GM13977 (cell line): ENCODE measurements around the gene ZNF627.
A peak's percentile ranks its signal among the peaks of the same experiment; 100 is the strongest.

ENCODE experiments used
- DNase-seq: peaks from one replicate; pipeline ENCODE4 v3.0.0; 2012; ENCODE audit warnings: low spot score
- CTCF ChIP-seq: IDR thresholded peaks from 2 replicates; pipeline ENCODE4 v1.5.1; 2012; ENCODE audit warnings: mild to moderate bottlenecking, control low read depth; ENCODE audit not compliant: insufficient read depth; ENCODE audit errors: extremely low read depth, missing control alignments
- in situ Hi-C: fragments of 300-500 bp; cut with MboI; formaldehyde crosslinking; loops from one replicate; pipeline ENCODE4 v1.12.0; 2022; ENCODE audit warnings: low sequenced_read_pairs, low pct_unique_long_range_greater_than_20kb, mixed read lengths, inconsistent platforms; ENCODE audit not compliant: unreplicated experiment

The ZNF627 gene

DNA sequence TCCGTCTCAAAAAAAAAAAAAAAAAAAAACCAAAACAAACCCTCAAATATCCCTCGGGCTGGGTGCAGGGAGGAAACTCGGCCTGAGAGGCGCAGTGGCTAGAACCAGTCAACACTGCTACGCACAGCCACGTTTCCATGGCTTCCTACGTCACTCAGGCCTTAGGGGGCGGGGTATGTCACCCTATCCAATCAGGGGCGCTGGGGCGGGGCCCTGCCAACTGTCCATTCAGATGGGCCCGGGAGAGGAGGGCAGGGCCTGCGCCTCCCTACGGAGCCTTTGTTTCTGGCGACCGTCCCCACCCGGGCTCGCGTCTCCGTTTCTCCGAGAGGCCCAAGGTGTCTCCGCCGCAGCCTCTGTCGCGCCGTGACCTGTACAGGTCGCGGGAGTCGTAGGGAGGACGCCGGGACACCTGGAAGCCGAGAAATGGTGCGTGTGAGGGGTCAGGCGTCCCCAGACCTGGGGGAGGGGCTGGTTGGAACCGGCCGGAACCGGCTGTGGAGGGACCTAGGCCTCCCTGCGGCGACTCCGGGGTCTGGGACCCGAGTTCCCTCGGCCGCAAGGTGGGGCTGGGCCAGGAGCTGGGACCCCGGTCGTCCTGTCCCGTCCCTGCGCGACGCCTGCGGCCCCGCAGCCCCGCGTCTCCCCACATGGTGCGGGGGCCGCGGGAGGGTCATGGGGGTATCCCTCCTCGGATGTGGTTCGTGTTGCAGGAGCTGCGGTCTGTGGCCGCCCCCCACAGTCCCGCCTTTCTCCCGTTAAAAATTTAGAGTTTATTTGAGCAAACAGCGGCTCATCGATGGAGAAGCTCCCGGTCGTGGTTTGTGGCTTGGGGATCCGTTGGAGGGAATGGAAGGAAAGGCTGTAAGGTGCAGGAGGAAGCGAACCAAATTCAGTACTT, at the start of gene ZNF627:
ZNF627 (plus strand) TSS at position 282 of the 901 bp plus-strand sequence; CDS start at position 427, 145 bp downstream.
- peak; percentile 0 for TF ChIP-seq CTCF
- in situ Hi-C loops = loop anchor here (10.0 kb wide), 1 partner anchor 103 kb away; no protein-coding TSS in a partner anchor
- DNase-seq = peak; percentile 98

DNA sequence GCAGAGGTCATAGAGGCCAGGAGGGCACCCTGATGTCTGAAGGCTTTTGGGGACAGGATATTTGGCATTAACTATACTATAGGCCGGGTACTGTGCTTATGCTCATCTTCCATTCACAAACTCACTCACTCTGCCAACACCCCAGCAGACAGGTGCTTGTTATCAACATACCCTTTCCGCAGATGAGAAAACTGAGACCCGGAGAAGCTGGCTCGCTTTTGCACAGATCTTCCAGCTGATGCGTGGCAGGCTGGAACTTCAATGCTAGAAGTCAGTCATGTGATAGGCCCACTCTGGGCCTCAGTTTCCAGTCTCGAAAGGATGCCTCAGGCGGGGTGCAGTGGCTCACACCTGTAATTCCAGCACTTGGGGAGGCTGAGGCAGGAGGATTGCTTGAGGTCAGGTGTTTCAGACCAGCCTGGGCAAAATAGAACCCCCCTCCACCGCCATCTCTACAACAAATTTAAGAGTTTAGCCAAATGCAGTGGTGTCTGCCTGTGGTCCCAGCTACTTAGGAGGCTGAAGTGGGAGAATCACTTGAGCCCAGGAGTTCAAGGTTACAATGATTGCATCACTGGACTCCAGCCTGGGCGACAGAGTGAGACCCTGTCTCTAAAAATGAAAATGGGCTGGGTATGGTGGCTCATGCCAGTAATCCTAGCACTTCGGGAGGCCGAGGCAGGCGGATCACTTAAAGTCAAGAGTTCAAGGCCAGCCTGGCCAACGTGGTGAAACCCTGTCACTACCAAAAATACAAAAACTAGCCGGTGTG, 49.2 kb upstream of the ZNF627 start:
- no peak for TF ChIP-seq CTCF
- in situ Hi-C loops = no loop called here
- peak; percentile 9 for DNase-seq

DNA sequence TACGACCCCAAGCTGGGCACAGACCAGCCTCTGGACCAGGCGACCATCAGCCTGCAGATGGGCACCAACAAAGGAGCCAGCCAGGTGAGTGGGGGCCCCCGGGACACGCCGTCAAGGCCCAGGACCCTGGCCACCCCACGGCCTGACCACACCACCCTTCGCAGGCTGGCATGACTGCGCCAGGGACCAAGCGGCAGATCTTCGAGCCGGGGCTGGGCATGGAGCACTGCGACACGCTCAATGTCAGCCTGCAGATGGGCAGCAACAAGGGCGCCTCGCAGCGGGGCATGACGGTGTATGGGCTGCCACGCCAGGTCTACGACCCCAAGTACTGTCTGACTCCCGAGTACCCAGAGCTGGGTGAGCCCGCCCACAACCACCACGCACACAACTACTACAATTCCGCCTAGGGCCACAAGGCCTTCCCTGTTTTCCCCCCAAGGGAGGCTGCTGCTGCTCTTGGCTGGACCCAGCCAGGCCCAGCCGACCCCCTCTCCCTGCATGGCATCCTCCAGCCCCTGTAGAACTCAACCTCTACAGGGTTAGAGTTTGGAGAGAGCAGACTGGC, 47.8 kb upstream of the ZNF627 start:
- DNase-seq = peak; percentile 5
- no peak for TF ChIP-seq CTCF
- in situ Hi-C loops = no loop called here

- in situ Hi-C loops = no loop called here
- peak; percentile 9 for DNase-seq
- no peak for TF ChIP-seq CTCF
Measured at GRCh38 chr19:11550265-11550664, 47.0 kb upstream of the ZNF627 start.

GRCh38 chr19:11551603-11552235, 45.6 kb upstream of the ZNF627 start:
- peak; percentile 21 for DNase-seq
- in situ Hi-C loops = no loop called here
- peak; percentile 55 for TF ChIP-seq CTCF
